GM23338 (cell line): Measurements from ENCODE around the gene PTGDS. TPM values are rescaled to one million over a fixed set of nuclear protein-coding genes. Genes with fewer than 3 reads are reported as not detected.
A peak's percentile ranks its signal among the peaks of the same experiment; 100 is the strongest.

Experiments used
- ATAC-seq: fragments of 200-7000 bp; cut with Tn5 transposase; 3 replicates; pipeline ENCODE4 v1.9.1; 2020
- DNase-seq: peaks from one replicate; pipeline ENCODE4 v3.0.0-alpha.2; 2015; ENCODE audit warnings: low spot score
- H2AFZ ChIP-seq: fragments of 200-600 bp; sonication (generic); 2 replicates; pipeline ENCODE4 v1.8.0; 2016; ENCODE audit warnings: antibody characterized with exemption, mild to moderate bottlenecking, moderate library complexity
- H3F3A ChIP-seq: fragments of 200-600 bp; sonication (generic); replicated peaks from 2 replicates; pipeline ENCODE4 v1.8.0; 2017; ENCODE audit warnings: antibody characterized with exemption, mixed run types, low read depth
- H3K27ac ChIP-seq: fragments of 200-600 bp; sonication (generic); 2 replicates; pipeline ENCODE4 v1.6.1; 2016; ENCODE audit warnings: low read depth
- H3K27me3 ChIP-seq: fragments of 200-600 bp; sonication (generic); 2 replicates; pipeline ENCODE4 v1.8.0; 2016; ENCODE audit warnings: mild to moderate bottlenecking, mixed run types, moderate library complexity; ENCODE audit not compliant: insufficient read depth
- H3K36me3 ChIP-seq: fragments of 200-600 bp; sonication (generic); 2 replicates; pipeline ENCODE4 v1.8.0; 2016; ENCODE audit warnings: mild to moderate bottlenecking; ENCODE audit not compliant: insufficient read depth
- H3K4me1 ChIP-seq: fragments of 200-600 bp; sonication (generic); 2 replicates; pipeline ENCODE4 v1.8.0; 2016; ENCODE audit warnings: mild to moderate bottlenecking, moderate library complexity; ENCODE audit not compliant: insufficient read depth
- H3K4me2 ChIP-seq: fragments of 200-600 bp; sonication (generic); 2 replicates; pipeline ENCODE4 v1.7.1; 2017; ENCODE audit warnings: mixed run types
- H3K4me3 ChIP-seq: fragments of 200-600 bp; sonication (generic); 2 replicates; pipeline ENCODE4 v1.6.1; 2016; ENCODE audit warnings: mixed run types
- H3K79me2 ChIP-seq: fragments of 200-600 bp; sonication (generic); replicated peaks from 2 replicates; pipeline ENCODE4 v1.8.0; 2017; ENCODE audit warnings: mild to moderate bottlenecking; ENCODE audit not compliant: insufficient read depth
- H3K9me2 ChIP-seq: fragments of 200-600 bp; sonication (generic); 2 replicates; pipeline ENCODE4 v1.8.0; 2017; ENCODE audit not compliant: insufficient read depth
- H4K20me1 ChIP-seq: fragments of 200-600 bp; sonication (generic); replicated peaks from 2 replicates; pipeline ENCODE4 v1.8.0; 2017; ENCODE audit warnings: mild to moderate bottlenecking; ENCODE audit not compliant: insufficient read depth
- H3K27ac Mint-ChIP-seq: 2 replicates; pipeline ENCODE4 v1.8.0; 2020; ENCODE audit warnings: inconsistent platforms, mild to moderate bottlenecking, moderate library complexity, mixed read lengths
- H3K27me3 Mint-ChIP-seq: 3 replicates; pipeline ENCODE4 v1.8.0; 2022; ENCODE audit warnings: low read depth, mild to moderate bottlenecking, moderate library complexity, mixed read lengths, inconsistent platforms; ENCODE audit not compliant: insufficient read depth, poor library complexity
- H3K36me3 Mint-ChIP-seq: 3 replicates; pipeline ENCODE4 v1.8.0; 2021; ENCODE audit warnings: low read depth, mild to moderate bottlenecking, inconsistent platforms, moderate library complexity, mixed read lengths
- H3K4me1 Mint-ChIP-seq: 3 replicates; pipeline ENCODE4 v1.8.0; 2020; ENCODE audit warnings: mild to moderate bottlenecking, inconsistent platforms, mixed read lengths
- H3K4me3 Mint-ChIP-seq: 3 replicates; pipeline ENCODE4 v1.8.0; 2021; ENCODE audit warnings: moderate library complexity, mild to moderate bottlenecking, inconsistent platforms, mixed read lengths
- H3K9me3 Mint-ChIP-seq: 3 replicates; pipeline ENCODE4 v1.8.0; 2020; ENCODE audit warnings: moderate library complexity, mild to moderate bottlenecking, inconsistent platforms, mixed read lengths
- CREB1 ChIP-seq: fragments of 250-450 bp; sonication (Bioruptor Pico); IDR thresholded peaks from 2 replicates; pipeline ENCODE4 v1.5.0; 2020; ENCODE audit warnings: low read depth, mild to moderate bottlenecking, moderate library complexity
- CTCF ChIP-seq, 2 experiments: fragments of 200-600 bp in 1 of 2; sonication (generic) in 1 of 2; conservative IDR thresholded peaks; 2 replicates each; pipeline versions ENCODE4 v1.5.1 to v1.6.1; 2016 to 2017; ENCODE audit warnings: antibody characterized with exemption in 2 of 2, low read depth in 2 of 2, mild to moderate bottlenecking in 2 of 2, moderate library complexity in 1 of 2
- ETS1 ChIP-seq: IDR thresholded peaks from 2 replicates; pipeline ENCODE4 v1.6.1; 2016; ENCODE audit warnings: antibody characterized with exemption
- EZH2 ChIP-seq: fragments of 200-600 bp; sonication (generic); IDR thresholded peaks from one replicate; pipeline ENCODE4 v1.8.0; 2017; ENCODE audit warnings: antibody characterized with exemption, mild to moderate bottlenecking, low read depth; ENCODE audit not compliant: unreplicated experiment
- JUNB ChIP-seq: IDR thresholded peaks from one replicate; pipeline ENCODE4 v1.6.1; 2016; ENCODE audit warnings: antibody characterized with exemption; ENCODE audit not compliant: unreplicated experiment
- REST ChIP-seq: IDR thresholded peaks from one replicate; pipeline ENCODE4 v1.6.1; 2018; ENCODE audit warnings: antibody characterized with exemption; ENCODE audit not compliant: unreplicated experiment
- polyA plus RNA-seq: library from polyadenylated mRNA; unstranded; fragments of >200 nt; fragmentation: Nextera tagmentation; extraction: Ambion mirVana; gene quantifications from 2 replicates; pipeline ENCODE4 v1.2.1, GENCODE V29; 2016
- total RNA-seq: library from RNA; depleted of rRNA; stranded (reverse); fragments of >200 nt; shearing (Covaris generic); gene quantifications from 2 replicates; pipeline ENCODE4 v1.2.3, GENCODE V29; 2014

The PTGDS gene
- total and polyA plus RNA-seq, 2 experiments from 2014 or later, result 1.9 to 3.1 TPM

GRCh38 chr9:136964833-136965422, 12.4 kb upstream of the PTGDS start (continued):
- no peak for TF ChIP-seq REST
- no peak for TF ChIP-seq CREB1 (CRISPR knock-in tag)
- no peak for TF ChIP-seq ETS1
- no peak for TF ChIP-seq EZH2
- no peak for TF ChIP-seq JUNB
- no peak for TF ChIP-seq CTCF (conservative IDR thresholded peaks at IDR 0.05; ENCODE audit: low read depth in 2 of 2)

GRCh38 chr9:136965771-136966484, 11.4 kb upstream of the PTGDS start:
- TF ChIP-seq JUNB (no peak), ETS1 (no peak)
- no peaks in the 10 kb centered on the region for H3K9me2 ChIP-seq
- H3F3A ChIP-seq, result no peaks in the 10 kb centered on the region
- Mint-ChIP-seq H3K27me3 (peaks cover 4% of the 10 kb centered on the region), H3K9me3 (no peaks in the 10 kb centered on the region; the same call in 2 of the 3 replicates), H3K36me3 (no peaks in the 10 kb centered on the region), H3K4me3 (peak overlapping the region; percentile 5; the same call in 1 of the 3 replicates), H3K4me1 (peaks cover 9% of the 10 kb centered on the region), H3K27ac (peak overlapping the region; percentile 38)
- peak overlapping the region; percentile 88 for H2AFZ ChIP-seq
- no peaks in the 10 kb centered on the region for H3K79me2 ChIP-seq
- DNase-seq, result peak; percentile 55
- peaks cover 9% of the 10 kb centered on the region for H3K4me1 ChIP-seq
- no peak overlapping the region; the same call in 1 of the 2 replicates for H3K27ac ChIP-seq
- no peaks in the 10 kb centered on the region for H3K36me3 ChIP-seq
- no peaks in the 10 kb centered on the region for H4K20me1 ChIP-seq
- no peaks in the 10 kb centered on the region for H3K27me3 ChIP-seq
- H3K4me2 ChIP-seq, result peak overlapping the region; percentile 67
- H3K4me3 ChIP-seq, result 0 out of 2 replicates have a peak overlapping the region, but pooled peaks have one; percentile 33
- ATAC-seq, result peak; percentile 15
